ENCODE data around the gene DISP3. TPM values are rescaled to one million over a fixed set of nuclear protein-coding genes. Genes with fewer than 3 reads are reported as not detected.

The DISP3 gene
- total and polyA plus RNA-seq, 9 of the 15 experiments (the other 6 are each of a cell fraction or from before 2014, with no cell fraction given) = 0.03 to 0.19 (median 0.15) TPM; not detected in 5

DNA sequence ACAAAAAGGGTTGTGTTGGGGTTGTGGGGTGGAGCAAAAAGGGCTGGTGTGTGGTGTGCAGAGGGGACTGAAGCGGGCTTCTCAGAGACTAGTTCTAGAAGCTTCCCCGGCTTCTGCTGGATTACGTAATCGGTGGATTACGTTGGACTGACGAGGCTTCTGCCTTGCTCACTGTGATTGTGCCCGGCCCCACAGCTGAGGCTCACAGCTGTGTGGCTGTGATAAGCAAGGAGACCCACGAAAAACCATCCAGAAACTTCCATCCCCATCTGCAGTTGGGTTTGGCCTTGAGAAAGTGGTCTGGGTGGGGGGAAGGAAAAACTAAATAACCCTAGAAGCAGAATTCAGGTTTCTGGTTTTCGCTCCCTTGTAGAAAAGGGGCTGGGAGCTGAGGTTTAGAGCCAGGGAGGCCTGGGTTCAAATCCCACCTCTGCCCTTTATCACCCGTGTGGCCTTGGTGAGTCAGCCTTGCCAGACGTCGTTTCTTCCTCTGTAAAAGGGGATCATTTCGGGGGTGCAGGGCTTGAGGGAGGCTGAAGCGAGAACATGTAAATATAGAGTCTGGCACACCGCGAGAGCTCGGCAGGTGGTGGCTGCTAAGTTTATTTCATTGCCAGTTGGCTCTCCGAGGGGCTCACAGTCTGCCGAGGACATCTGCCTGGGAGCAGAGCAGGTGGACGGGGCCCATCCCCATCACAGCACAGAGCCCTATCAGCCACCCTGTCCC is 30.4 kb upstream of the DISP3 start:
- Histone ChIP-seq H3K9ac (ENCODE audit: insufficient read depth in 1 of 2, low read depth in 2 of 2, low read length in 2 of 2) (no peak overlapping the region), H3K36me3 (ENCODE audit: control insufficient read depth, insufficient read depth, low read length) (no peaks in the 10 kb centered on the region), H2AFZ (ENCODE audit: low read depth, low read length) (no peak overlapping the region), H3K9me3 (replicated peaks; ENCODE audit: control insufficient read depth, insufficient read depth, low read depth, low read length) (no peaks in the 10 kb centered on the region), H3K27ac (ENCODE audit: extremely low read depth, low read depth, low read length) (no peak overlapping the region), H3K79me2 (ENCODE audit: control insufficient read depth, insufficient read depth, low read length) (no peaks in the 10 kb centered on the region), H3K9me1 (ENCODE audit: control insufficient read depth, insufficient read depth, low read length) (no peaks in the 10 kb centered on the region), H4K20me1 (replicated peaks; ENCODE audit: control insufficient read depth, insufficient read depth, low read length) (peaks cover 7% of the 10 kb centered on the region), H3K27me3 (ENCODE audit: control insufficient read depth in 2 of 2, insufficient read depth in 2 of 2, low read length in 2 of 2) (peaks cover 24 to 81% of the 10 kb centered on the region in 2 experiments; a peak in 4 of 5 replicates), H3K4me3 (no peak overlapping the region), H3K4me1 (replicated peaks in 1 of 2; ENCODE audit: control insufficient read depth in 2 of 2, insufficient read depth in 2 of 2, low read length in 2 of 2) (peaks cover 3 to 6% of the 10 kb centered on the region in 2 experiments; a peak in 2 of 5 replicates), H3K4me2 (ENCODE audit: insufficient read depth, low read length) (no peak overlapping the region)
- ChIA-PET POLR2A (interaction anchor here (0.6 to 0.8 kb wide), 2 partner anchors 71 to 428 kb away, joined by 3 to 4 read pairs; no protein-coding TSS in a partner anchor), CTCF (ENCODE audit: low intra/inter-chr PET ratio) (no interaction called here)
- ATAC-seq (peak; percentile 79), FAIRE-seq (peak; percentile 87), DNase-seq (ENCODE audit: extremely low read depth in 1 of 4, low spot score in 3 of 4) (peak; percentile 39 to 62 (median 59))
- no TSS peak for BruUV-seq (replicated peaks)
- in situ Hi-C loops (cut with MboI) (no loop called here), intact Hi-C loops (cut with micrococcal nuclease) (no loop called here)
- WGBS (ENCODE audit: insufficient coverage, low coverage, missing lambda C conversion rate) = 5% methylated on average over 20 of the region's 20 CpGs
- TF ChIP-seq L3MBTL2 (IDR thresholded peaks at IDR 0.05) = 0 out of 2 replicates have a peak, but pooled peaks have one; percentile 19
- TF ChIP-seq, protein P1, sequence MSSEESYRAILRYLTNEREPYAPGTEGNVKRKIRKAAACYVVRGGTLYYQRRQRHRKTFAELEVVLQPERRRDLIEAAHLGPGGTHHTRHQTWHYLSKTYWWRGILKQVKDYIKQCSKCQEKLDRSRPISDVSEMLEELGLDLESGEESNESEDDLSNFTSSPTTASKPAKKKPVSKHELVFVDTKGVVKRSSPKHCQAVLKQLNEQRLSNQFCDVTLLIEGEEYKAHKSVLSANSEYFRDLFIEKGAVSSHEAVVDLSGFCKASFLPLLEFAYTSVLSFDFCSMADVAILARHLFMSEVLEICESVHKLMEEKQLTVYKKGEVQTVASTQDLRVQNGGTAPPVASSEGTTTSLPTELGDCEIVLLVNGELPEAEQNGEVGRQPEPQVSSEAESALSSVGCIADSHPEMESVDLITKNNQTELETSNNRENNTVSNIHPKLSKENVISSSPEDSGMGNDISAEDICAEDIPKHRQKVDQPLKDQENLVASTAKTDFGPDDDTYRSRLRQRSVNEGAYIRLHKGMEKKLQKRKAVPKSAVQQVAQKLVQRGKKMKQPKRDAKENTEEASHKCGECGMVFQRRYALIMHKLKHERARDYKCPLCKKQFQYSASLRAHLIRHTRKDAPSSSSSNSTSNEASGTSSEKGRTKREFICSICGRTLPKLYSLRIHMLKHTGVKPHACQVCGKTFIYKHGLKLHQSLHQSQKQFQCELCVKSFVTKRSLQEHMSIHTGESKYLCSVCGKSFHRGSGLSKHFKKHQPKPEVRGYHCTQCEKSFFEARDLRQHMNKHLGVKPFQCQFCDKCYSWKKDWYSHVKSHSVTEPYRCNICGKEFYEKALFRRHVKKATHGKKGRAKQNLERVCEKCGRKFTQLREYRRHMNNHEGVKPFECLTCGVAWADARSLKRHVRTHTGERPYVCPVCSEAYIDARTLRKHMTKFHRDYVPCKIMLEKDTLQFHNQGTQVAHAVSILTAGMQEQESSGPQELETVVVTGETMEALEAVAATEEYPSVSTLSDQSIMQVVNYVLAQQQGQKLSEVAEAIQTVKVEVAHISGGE (CRISPR knock-in tag; IDR thresholded peaks at IDR 0.05) = no peak
- TF ChIP-seq ZNF589 (CRISPR knock-in tag; IDR thresholded peaks at IDR 0.05; ENCODE audit: low read depth) = peak; percentile 79; the same call in 1 of the 2 replicates
- peak; percentile 86 for TF ChIP-seq CREM (IDR thresholded peaks at IDR 0.05; ENCODE audit: low read depth)
- TF ChIP-seq, protein P2, sequence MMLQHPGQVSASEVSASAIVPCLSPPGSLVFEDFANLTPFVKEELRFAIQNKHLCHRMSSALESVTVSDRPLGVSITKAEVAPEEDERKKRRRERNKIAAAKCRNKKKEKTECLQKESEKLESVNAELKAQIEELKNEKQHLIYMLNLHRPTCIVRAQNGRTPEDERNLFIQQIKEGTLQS (IDR thresholded peaks at IDR 0.05) = peak; percentile 87
- TF ChIP-seq, protein P2 (CRISPR knock-in tag; conservative IDR thresholded peaks at IDR 0.05) = no peak; the same call in 1 of the 2 replicates
- no peak for TF ChIP-seq NFXL1 (CRISPR knock-in tag; IDR thresholded peaks at IDR 0.05)
- peak; percentile 66; the same call in 1 of the 2 replicates for TF ChIP-seq SMAD4 (CRISPR knock-in tag; conservative IDR thresholded peaks at IDR 0.05)
- TF ChIP-seq ILK (tag; IDR thresholded peaks at IDR 0.05; ENCODE audit: borderline replicate concordance, low read depth) = no peak
- 0 out of 2 replicates have a peak, but pooled peaks have one; percentile 43 for TF ChIP-seq TARDBP (IDR thresholded peaks at IDR 0.05)
- TF ChIP-seq CBFA2T2 (conservative IDR thresholded peaks at IDR 0.05) = peak; percentile 80
- TF ChIP-seq ZNF133 (CRISPR knock-in tag; IDR thresholded peaks at IDR 0.05) = no peak
- TF ChIP-seq PML (IDR thresholded peaks at IDR 0.05; ENCODE audit: low read length) = peak; percentile 63; the same call in 1 of the 2 replicates
- peak; percentile 55; the same call in 1 of the 2 replicates for TF ChIP-seq SMARCA4 (IDR thresholded peaks at IDR 0.05)
- TF ChIP-seq SIN3A (IDR thresholded peaks at IDR 0.05; ENCODE audit: borderline replicate concordance in 2 of 2, control insufficient read depth in 1 of 2, low read depth in 2 of 2, low read length in 2 of 2) = no peak
- TF ChIP-seq ARID1B (IDR thresholded peaks at IDR 0.05) = peak; percentile 88
